MM.1S (cell line): ENCODE data around the gene SEMG1.

ENCODE experiments used
- DNase-seq: peaks from one replicate; pipeline ENCODE4 v3.0.0-alpha.2; 2015
- H2AFZ ChIP-seq: fragments of 300-600 bp; sonication (generic); 2 replicates; pipeline ENCODE4 v1.6.0; 2016; ENCODE audit warnings: antibody characterized with exemption, low read length
- H3F3A ChIP-seq: fragments of 300-600 bp; sonication (generic); 2 replicates; pipeline ENCODE4 v1.6.1; 2016; ENCODE audit warnings: mild to moderate bottlenecking, antibody characterized with exemption, low read length, moderate library complexity, mixed read lengths; ENCODE audit not compliant: insufficient read depth
- H3K27ac ChIP-seq: fragments of 300-600 bp; sonication (generic); 2 replicates; pipeline ENCODE4 v1.5.1; 2016; ENCODE audit warnings: mild to moderate bottlenecking, low read length
- H3K27me3 ChIP-seq: fragments of 300-600 bp; sonication (generic); replicated peaks from 2 replicates; pipeline ENCODE4 v1.6.0; 2016; ENCODE audit warnings: low read length; ENCODE audit not compliant: insufficient read depth
- H3K36me3 ChIP-seq: fragments of 300-600 bp; sonication (generic); replicated peaks from 2 replicates; pipeline ENCODE4 v1.6.1; 2016; ENCODE audit warnings: mild to moderate bottlenecking, low read length, mixed read lengths; ENCODE audit not compliant: insufficient read depth
- H3K4me1 ChIP-seq: fragments of 300-600 bp; sonication (generic); 2 replicates; pipeline ENCODE4 v1.6.1; 2016; ENCODE audit warnings: low read length, mixed read lengths
- H3K4me2 ChIP-seq: fragments of 300-600 bp; sonication (generic); 2 replicates; pipeline ENCODE4 v1.6.0; 2016; ENCODE audit warnings: low read depth, low read length
- H3K4me3 ChIP-seq: fragments of 300-600 bp; sonication (generic); 2 replicates; pipeline ENCODE4 v1.5.1; 2016; ENCODE audit warnings: low read length, mixed read lengths
- H3K79me2 ChIP-seq: fragments of 300-600 bp; sonication (generic); 2 replicates; pipeline ENCODE4 v1.6.1; 2016; ENCODE audit warnings: mixed run types, low read length, mixed read lengths
- H3K9ac ChIP-seq: fragments of 300-600 bp; sonication (generic); 2 replicates; pipeline ENCODE4 v1.6.1; 2016; ENCODE audit warnings: low read length, mixed read lengths
- H3K9me2 ChIP-seq: fragments of 300-600 bp; sonication (generic); replicated peaks from 2 replicates; pipeline ENCODE4 v1.6.1; 2016; ENCODE audit warnings: mild to moderate bottlenecking, low read length, mixed read lengths; ENCODE audit not compliant: insufficient read depth
- H3K9me3 ChIP-seq: fragments of 300-600 bp; sonication (generic); replicated peaks from 2 replicates; pipeline ENCODE4 v1.6.1; 2016; ENCODE audit warnings: mild to moderate bottlenecking, low read length, mixed read lengths; ENCODE audit not compliant: insufficient read depth
- H4K20me1 ChIP-seq: fragments of 300-600 bp; sonication (generic); 2 replicates; pipeline ENCODE4 v1.6.1; 2016; ENCODE audit warnings: mild to moderate bottlenecking, low read length, moderate library complexity, mixed read lengths; ENCODE audit not compliant: insufficient read depth
- EZH2 ChIP-seq: fragments of 300-600 bp; sonication (generic); optimal IDR thresholded peaks from 2 replicates; pipeline ENCODE3; 2017; ENCODE audit warnings: low read depth, mild to moderate bottlenecking, antibody characterized with exemption, low read length, mixed read lengths
- EZH2phosphoT487 ChIP-seq: fragments of 300-600 bp; sonication (generic); IDR thresholded peaks from 2 replicates; pipeline ENCODE4 v1.6.1; 2018; ENCODE audit warnings: antibody characterized with exemption, low read length
- TF ChIP-seq, protein P1 (sequence below): fragments of 300-600 bp; sonication (generic); IDR thresholded peaks from 2 replicates; pipeline ENCODE4 v1.5.1; 2016; ENCODE audit warnings: antibody characterized with exemption, low read length, mixed read lengths

Gene SEMG1, protein sequence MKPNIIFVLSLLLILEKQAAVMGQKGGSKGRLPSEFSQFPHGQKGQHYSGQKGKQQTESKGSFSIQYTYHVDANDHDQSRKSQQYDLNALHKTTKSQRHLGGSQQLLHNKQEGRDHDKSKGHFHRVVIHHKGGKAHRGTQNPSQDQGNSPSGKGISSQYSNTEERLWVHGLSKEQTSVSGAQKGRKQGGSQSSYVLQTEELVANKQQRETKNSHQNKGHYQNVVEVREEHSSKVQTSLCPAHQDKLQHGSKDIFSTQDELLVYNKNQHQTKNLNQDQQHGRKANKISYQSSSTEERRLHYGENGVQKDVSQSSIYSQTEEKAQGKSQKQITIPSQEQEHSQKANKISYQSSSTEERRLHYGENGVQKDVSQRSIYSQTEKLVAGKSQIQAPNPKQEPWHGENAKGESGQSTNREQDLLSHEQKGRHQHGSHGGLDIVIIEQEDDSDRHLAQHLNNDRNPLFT

DNA sequence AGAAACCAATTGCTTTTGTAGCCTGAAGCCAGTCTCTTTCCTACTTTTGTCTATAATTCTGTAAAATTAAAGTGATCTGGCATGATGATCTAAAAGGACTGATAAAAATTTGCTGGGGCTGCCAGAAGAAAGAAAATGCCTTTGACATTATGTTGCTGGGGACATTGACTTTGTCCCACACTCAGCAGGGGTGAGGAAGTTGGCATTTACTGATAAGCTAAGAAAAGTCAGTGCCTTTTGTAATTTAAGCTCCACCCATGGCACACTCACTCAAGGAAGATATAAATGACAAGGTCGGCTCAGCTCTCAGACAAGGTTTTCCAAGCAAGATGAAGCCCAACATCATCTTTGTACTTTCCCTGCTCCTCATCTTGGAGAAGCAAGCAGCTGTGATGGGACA, at the start of gene SEMG1:
SEMG1 (plus strand) TSS at position 309 of the 400 bp plus-strand sequence; CDS start at position 330, 21 bp downstream.
- no peak for DNase-seq
- Histone ChIP-seq H3K4me3 (no peak within 1 kb of the TSS), H3K36me3 (no peaks in the 10 kb centered on the region), H3K27me3 (no peaks in the 10 kb centered on the region), H2AFZ (no peak within 1 kb of the TSS), H3K27ac (no peak within 1 kb of the TSS), H3K79me2 (no peaks in the 10 kb centered on the region), H4K20me1 (no peaks in the 10 kb centered on the region), H3K9me3 (no peaks in the 10 kb centered on the region), H3K4me2 (no peak within 1 kb of the TSS), H3K9ac (no peak within 1 kb of the TSS), H3K9me2 (no peaks in the 10 kb centered on the region), H3F3A (no peaks in the 10 kb centered on the region), H3K4me1 (no peaks in the 10 kb centered on the region)
- no peak for TF ChIP-seq EZH2phosphoT487
- TF ChIP-seq EZH2 = no peak
- TF ChIP-seq, protein P1, sequence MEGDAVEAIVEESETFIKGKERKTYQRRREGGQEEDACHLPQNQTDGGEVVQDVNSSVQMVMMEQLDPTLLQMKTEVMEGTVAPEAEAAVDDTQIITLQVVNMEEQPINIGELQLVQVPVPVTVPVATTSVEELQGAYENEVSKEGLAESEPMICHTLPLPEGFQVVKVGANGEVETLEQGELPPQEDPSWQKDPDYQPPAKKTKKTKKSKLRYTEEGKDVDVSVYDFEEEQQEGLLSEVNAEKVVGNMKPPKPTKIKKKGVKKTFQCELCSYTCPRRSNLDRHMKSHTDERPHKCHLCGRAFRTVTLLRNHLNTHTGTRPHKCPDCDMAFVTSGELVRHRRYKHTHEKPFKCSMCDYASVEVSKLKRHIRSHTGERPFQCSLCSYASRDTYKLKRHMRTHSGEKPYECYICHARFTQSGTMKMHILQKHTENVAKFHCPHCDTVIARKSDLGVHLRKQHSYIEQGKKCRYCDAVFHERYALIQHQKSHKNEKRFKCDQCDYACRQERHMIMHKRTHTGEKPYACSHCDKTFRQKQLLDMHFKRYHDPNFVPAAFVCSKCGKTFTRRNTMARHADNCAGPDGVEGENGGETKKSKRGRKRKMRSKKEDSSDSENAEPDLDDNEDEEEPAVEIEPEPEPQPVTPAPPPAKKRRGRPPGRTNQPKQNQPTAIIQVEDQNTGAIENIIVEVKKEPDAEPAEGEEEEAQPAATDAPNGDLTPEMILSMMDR = no peak

DNA sequence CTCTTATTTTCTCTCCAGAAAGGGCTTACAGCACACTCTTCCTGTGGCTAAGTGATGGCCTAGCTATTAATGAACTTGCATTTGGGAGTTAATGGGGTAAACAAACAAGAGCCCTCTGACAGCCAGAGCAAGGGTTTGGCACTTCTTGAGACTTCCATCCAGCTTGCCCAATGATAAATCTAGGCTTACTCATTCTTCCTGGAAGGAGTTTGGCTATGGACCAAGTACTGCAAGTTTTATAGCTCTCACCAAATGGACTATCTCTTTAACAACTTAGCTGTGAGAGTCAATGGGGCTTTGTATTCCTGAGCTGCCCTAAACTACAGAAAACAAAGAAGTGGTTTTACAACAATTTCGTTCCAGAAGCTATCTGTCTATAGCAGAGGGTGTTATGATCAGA, 48.9 kb upstream of the SEMG1 start:
- Histone ChIP-seq H2AFZ (no peak overlapping the region), H3K27me3 (no peaks in the 10 kb centered on the region), H3K27ac (no peak overlapping the region), H3K36me3 (no peaks in the 10 kb centered on the region), H3K4me1 (no peaks in the 10 kb centered on the region), H3K9ac (no peak overlapping the region), H3K79me2 (no peaks in the 10 kb centered on the region), H3K9me2 (no peaks in the 10 kb centered on the region), H3K4me2 (no peak overlapping the region), H4K20me1 (no peaks in the 10 kb centered on the region), H3K9me3 (no peaks in the 10 kb centered on the region), H3K4me3 (no peak overlapping the region), H3F3A (no peaks in the 10 kb centered on the region)
- TF ChIP-seq, protein P1 = no peak
- DNase-seq = no peak

DNA sequence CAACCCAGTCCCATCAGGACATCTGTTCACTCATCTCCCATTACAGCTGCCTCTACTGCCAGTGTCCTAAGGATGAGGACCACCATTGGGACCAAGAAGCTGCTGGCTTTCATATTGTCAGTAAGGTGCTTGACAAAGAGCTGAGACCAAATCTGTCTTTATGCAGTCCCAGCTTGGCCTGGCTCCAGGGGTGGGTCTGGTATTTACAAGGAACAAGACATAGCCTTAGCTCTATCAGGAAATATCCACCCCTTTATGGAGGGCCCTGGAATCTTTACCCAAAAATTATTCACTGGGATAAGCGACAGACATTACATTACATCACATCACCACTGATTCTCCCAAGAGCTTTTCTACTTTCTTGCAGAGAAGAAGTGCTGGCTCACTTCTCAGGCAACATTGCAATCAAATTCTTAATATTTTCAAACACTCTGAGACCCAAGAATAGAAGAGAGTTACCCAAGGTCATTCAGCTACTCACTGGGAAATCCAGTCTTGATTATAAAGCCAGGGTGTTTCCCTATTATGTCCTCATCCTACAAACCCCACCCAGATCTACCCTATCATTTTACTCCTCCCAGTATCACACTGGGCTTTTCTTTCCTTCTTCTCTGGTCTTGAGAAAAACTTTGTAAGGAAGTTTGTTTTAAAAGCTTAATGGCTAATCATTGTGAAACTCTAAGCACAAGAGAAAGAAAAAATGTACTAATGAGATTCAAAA, 43.6 kb upstream of the SEMG1 start:
- TF ChIP-seq, protein P1 = no peak
- TF ChIP-seq EZH2phosphoT487 (no peak), EZH2 (no peak)
- no peaks in the 10 kb centered on the region for H3K36me3 ChIP-seq
- H3K79me2 ChIP-seq = no peaks in the 10 kb centered on the region
- no peaks in the 10 kb centered on the region for H3F3A ChIP-seq
- DNase-seq = no peak
- no peak overlapping the region for H3K4me3 ChIP-seq
- H3K4me2 ChIP-seq = no peak overlapping the region
- no peaks in the 10 kb centered on the region for H3K4me1 ChIP-seq
- H4K20me1 ChIP-seq = no peaks in the 10 kb centered on the region
- H3K9ac ChIP-seq = no peak overlapping the region
- H3K9me2 ChIP-seq = no peaks in the 10 kb centered on the region
- H3K27ac ChIP-seq = no peak overlapping the region
- no peaks in the 10 kb centered on the region for H3K9me3 ChIP-seq
- H3K27me3 ChIP-seq = no peaks in the 10 kb centered on the region
- no peak overlapping the region for H2AFZ ChIP-seq
